ENCODE data around the gene ACP7. TPM values are rescaled to one million over a fixed set of nuclear protein-coding genes. Genes with fewer than 3 reads are reported as not detected.

Gene ACP7
- total and polyA plus RNA-seq, 3 donors from 2014 or later = not detected

Other genes with a start within 250 kb of the ACP7 start
- 100 to 1,000 TPM; 216 to 249 TPM for gene HNRNPL, start 234.4 kb upstream of the ACP7 start, total RNA-seq
- gene HNRNPL, start 234.4 kb upstream of the ACP7 start, polyA plus RNA-seq (ENCODE audit: insufficient read depth, low read depth, low replicate concordance) = 307 TPM
- 1 to 10 TPM; 3.0 to 5.2 TPM for gene RINL, start 206.1 kb upstream of the ACP7 start, total RNA-seq
- gene RINL, start 206.1 kb upstream of the ACP7 start, polyA plus RNA-seq (ENCODE audit: insufficient read depth, low read depth, low replicate concordance) = 2.6 TPM
- 100 to 1,000 TPM in 1 of 2 donors, 10 to 100 TPM in 1; 95.3 to 107 TPM for gene SIRT2, start 184.8 kb upstream of the ACP7 start, total RNA-seq
- gene SIRT2, start 184.8 kb upstream of the ACP7 start, polyA plus RNA-seq (ENCODE audit: insufficient read depth, low read depth, low replicate concordance) = 89.1 TPM
- 100 to 1,000 TPM in 1 of 2 donors, 10 to 100 TPM in 1; 70.1 to 100 TPM for gene NFKBIB, start 184.4 kb upstream of the ACP7 start, total RNA-seq
- gene NFKBIB, start 184.4 kb upstream of the ACP7 start, polyA plus RNA-seq (ENCODE audit: insufficient read depth, low read depth, low replicate concordance) = 88.0 TPM
- 1 to 10 TPM; 6.4 to 7.3 TPM for gene CCER2, start 172.2 kb upstream of the ACP7 start, total RNA-seq
- 3.8 TPM for gene CCER2, start 172.2 kb upstream of the ACP7 start, polyA plus RNA-seq (ENCODE audit: insufficient read depth, low read depth, low replicate concordance)
- 10 to 100 TPM; 55.3 to 68.0 TPM for gene SARS2, start 153.6 kb upstream of the ACP7 start, total RNA-seq
- gene SARS2, start 153.6 kb upstream of the ACP7 start, polyA plus RNA-seq (ENCODE audit: insufficient read depth, low read depth, low replicate concordance) = 33.5 TPM
- gene MRPS12, start 153.4 kb upstream of the ACP7 start, total RNA-seq = 10 to 100 TPM; 48.3 to 49.6 TPM
- 31.1 TPM for gene MRPS12, start 153.4 kb upstream of the ACP7 start, polyA plus RNA-seq (ENCODE audit: insufficient read depth, low read depth, low replicate concordance)
- gene FBXO17, start 108.6 kb upstream of the ACP7 start, total RNA-seq = 10 to 100 TPM; 11.8 to 14.2 TPM
- gene FBXO17, start 108.6 kb upstream of the ACP7 start, polyA plus RNA-seq (ENCODE audit: insufficient read depth, low read depth, low replicate concordance) = 10.3 TPM
- 10 to 100 TPM; 11.3 to 16.5 TPM for gene FBXO27, start 51.8 kb upstream of the ACP7 start, total RNA-seq
- 15.5 TPM for gene FBXO27, start 51.8 kb upstream of the ACP7 start, polyA plus RNA-seq (ENCODE audit: insufficient read depth, low read depth, low replicate concordance)
- 10 to 100 TPM; 84.3 to 88.3 TPM for gene PAK4, start 41.4 kb downstream of the ACP7 start, total RNA-seq
- 61.0 TPM for gene PAK4, start 41.4 kb downstream of the ACP7 start, polyA plus RNA-seq (ENCODE audit: insufficient read depth, low read depth, low replicate concordance)
- 1 to 10 TPM; 1.1 to 1.3 TPM for gene NCCRP1, start 112.6 kb downstream of the ACP7 start, total RNA-seq
- gene NCCRP1, start 112.6 kb downstream of the ACP7 start, polyA plus RNA-seq (ENCODE audit: insufficient read depth, low read depth, low replicate concordance) = 0.73 TPM
- gene SYCN, start 119.9 kb downstream of the ACP7 start, total RNA-seq = 100 to 1,000 TPM in 1 of 2 donors, 10 to 100 TPM in 1; 98.0 to 192 TPM
- 36.5 TPM for gene SYCN, start 119.9 kb downstream of the ACP7 start, polyA plus RNA-seq (ENCODE audit: insufficient read depth, low read depth, low replicate concordance)
- gene IFNL3, start 160.6 kb downstream of the ACP7 start, total RNA-seq = not detected
- not detected for gene IFNL3, start 160.6 kb downstream of the ACP7 start, polyA plus RNA-seq (ENCODE audit: insufficient read depth, low read depth, low replicate concordance)
- gene IFNL4, start 164.5 kb downstream of the ACP7 start, total RNA-seq = not detected
- gene IFNL4, start 164.5 kb downstream of the ACP7 start, polyA plus RNA-seq (ENCODE audit: insufficient read depth, low read depth, low replicate concordance) = not detected
- under 1 TPM in 1 of 2 donors, not detected in 1; 0.43 TPM for gene IFNL2, start 184.0 kb downstream of the ACP7 start, total RNA-seq
- not detected for gene IFNL2, start 184.0 kb downstream of the ACP7 start, polyA plus RNA-seq (ENCODE audit: insufficient read depth, low read depth, low replicate concordance)
- gene IFNL1, start 212.0 kb downstream of the ACP7 start, total RNA-seq = not detected
- gene IFNL1, start 212.0 kb downstream of the ACP7 start, polyA plus RNA-seq (ENCODE audit: insufficient read depth, low read depth, low replicate concordance) = not detected
- 1 to 10 TPM; 3.5 to 4.0 TPM for gene LRFN1, start 236.5 kb downstream of the ACP7 start, total RNA-seq
- gene LRFN1, start 236.5 kb downstream of the ACP7 start, polyA plus RNA-seq (ENCODE audit: insufficient read depth, low read depth, low replicate concordance) = 1.4 TPM